Measurements from ENCODE around the gene CPT1C. TPM values are rescaled to one million over a fixed set of nuclear protein-coding genes. Genes with fewer than 3 reads are reported as not detected.

Gene CPT1C
- total RNA-seq, 4 donors from 2014 or later = 1.5 to 10.9 (median 2.2) TPM

GRCh38 chr19:49645592-49645991 is 45.3 kb upstream of the CPT1C start:
- TF ChIP-seq CTCF (IDR thresholded peaks at IDR 0.05) = no peak
- TF ChIP-seq EP300 (IDR thresholded peaks at IDR 0.05; ENCODE audit: low read depth) = no peak
- no peak for TF ChIP-seq POLR2AphosphoS5 (IDR thresholded peaks at IDR 0.05)
- TF ChIP-seq POLR2A (IDR thresholded peaks at IDR 0.05) = no peak
- 92% methylated on average over 11 of the region's 11 CpGs; no CpG with 5 or more reads in 1 of the 2 donors for WGBS, 2 donors (ENCODE audit: low coverage in 1 of 2)
- Histone ChIP-seq H3K4me1 (peaks cover 16 to 33% (median 25%) of the 10 kb centered on the region in 4 donors), H3K36me3 (no peaks in the 10 kb centered on the region), H3K27me3 (no peaks in the 10 kb centered on the region), H3K27ac (no peak overlapping the region), H3K9me3 (no peaks in the 10 kb centered on the region), H3K4me3 (no peak overlapping the region)
- in situ Hi-C loops (cut with MboI; ENCODE audit: low pct_ligation_motif_present in 1 of 4, low pct_unique_long_range_greater_than_20kb in 1 of 4, low sequenced_read_pairs in 3 of 4) = no loop called here
- no peak for DNase-seq
- intact Hi-C loops (cut with DNase I; ENCODE audit: low total_unique reads) = no loop called here

GRCh38 chr19:49645995-49646394 is 44.9 kb upstream of the CPT1C start:
- Histone ChIP-seq H3K4me1 (peaks cover 16 to 30% (median 22%) of the 10 kb centered on the region in 4 donors), H3K4me3 (no peak overlapping the region), H3K9me3 (no peaks in the 10 kb centered on the region), H3K27me3 (no peaks in the 10 kb centered on the region), H3K27ac (no peak overlapping the region), H3K36me3 (no peaks in the 10 kb centered on the region)
- WGBS, 2 donors (ENCODE audit: low coverage in 1 of 2) = 93% methylated on average over 13 of the region's 13 CpGs; no CpG with 5 or more reads in 1 of the 2 donors
- intact Hi-C loops (cut with DNase I; ENCODE audit: low total_unique reads) (no loop called here), in situ Hi-C loops (cut with MboI; ENCODE audit: low pct_ligation_motif_present in 1 of 4, low pct_unique_long_range_greater_than_20kb in 1 of 4, low sequenced_read_pairs in 3 of 4) (no loop called here)
- TF ChIP-seq CTCF (IDR thresholded peaks at IDR 0.05) (no peak), POLR2A (IDR thresholded peaks at IDR 0.05) (no peak), POLR2AphosphoS5 (IDR thresholded peaks at IDR 0.05) (no peak), EP300 (IDR thresholded peaks at IDR 0.05; ENCODE audit: low read depth) (no peak)
- DNase-seq = no peak

- Histone ChIP-seq H3K27ac (no peak overlapping the region), H3K4me1 (peaks cover 13 to 24% (median 18%) of the 10 kb centered on the region in 4 donors), H3K36me3 (no peaks in the 10 kb centered on the region), H3K4me3 (no peak overlapping the region), H3K9me3 (no peaks in the 10 kb centered on the region), H3K27me3 (no peaks in the 10 kb centered on the region)
- in situ Hi-C loops (cut with MboI; ENCODE audit: low pct_ligation_motif_present in 1 of 4, low pct_unique_long_range_greater_than_20kb in 1 of 4, low sequenced_read_pairs in 3 of 4) = no loop called here
- intact Hi-C loops (cut with DNase I; ENCODE audit: low total_unique reads) = no loop called here
- no peak for DNase-seq
- WGBS, 2 donors (ENCODE audit: low coverage in 1 of 2) = 90 to 94% methylated on average over 7 to 17 of the region's 17 CpGs
- no peak for TF ChIP-seq EP300 (IDR thresholded peaks at IDR 0.05; ENCODE audit: low read depth)
- TF ChIP-seq CTCF (IDR thresholded peaks at IDR 0.05) = no peak
- TF ChIP-seq POLR2A (IDR thresholded peaks at IDR 0.05) = no peak
- TF ChIP-seq POLR2AphosphoS5 (IDR thresholded peaks at IDR 0.05) = no peak
Measured at GRCh38 chr19:49646586-49646985, 44.3 kb upstream of the CPT1C start.

- intact Hi-C loops (cut with DNase I; ENCODE audit: low total_unique reads) (no loop called here), in situ Hi-C loops (cut with MboI; ENCODE audit: low pct_ligation_motif_present in 1 of 4, low pct_unique_long_range_greater_than_20kb in 1 of 4, low sequenced_read_pairs in 3 of 4) (no loop called here)
- no peaks in the 10 kb centered on the region for H3K27me3 ChIP-seq
- TF ChIP-seq CTCF (IDR thresholded peaks at IDR 0.05) = no peak
- no peak for TF ChIP-seq POLR2AphosphoS5 (IDR thresholded peaks at IDR 0.05)
- no peak for TF ChIP-seq POLR2A (IDR thresholded peaks at IDR 0.05)
- TF ChIP-seq EP300 (IDR thresholded peaks at IDR 0.05; ENCODE audit: low read depth) = no peak
- peaks cover 0 to 31% (median 14%) of the 10 kb centered on the region in 4 donors for H3K36me3 ChIP-seq
- no peak for DNase-seq
- H3K9me3 ChIP-seq = no peaks in the 10 kb centered on the region
- no peak overlapping the region for H3K4me3 ChIP-seq
- WGBS, 2 donors (ENCODE audit: low coverage in 1 of 2) = 98% methylated on average over 53 of the region's 72 CpGs; no CpG with 5 or more reads in 1 of the 2 donors
- H3K4me1 ChIP-seq = no peaks in the 10 kb centered on the region
- no peak overlapping the region for H3K27ac ChIP-seq
Measured at GRCh38 chr19:49651029-49651819, 39.7 kb upstream of the CPT1C start.
